ENCODE measurements around the gene KRTAP5-2.

GRCh38 chr11:1638344-1638743 is 40.2 kb upstream of the KRTAP5-2 start:
- TF ChIP-seq USF1 (IDR thresholded peaks at IDR 0.05) = no peak
- TF ChIP-seq MAX (IDR thresholded peaks at IDR 0.05) = no peak
- no peak for TF ChIP-seq RAD21 (IDR thresholded peaks at IDR 0.05; ENCODE audit: low read depth)
